Psoas muscle (tissue), 8 donors: ENCODE results near the gene IPO9. TPM values are rescaled to one million over a fixed set of nuclear protein-coding genes. Genes with fewer than 3 reads are reported as not detected.

ENCODE experiments used
- ATAC-seq, 4 donors: fragments of 200-7000 bp; cut with Tn5 transposase; one replicate each; pipeline ENCODE4 v1.9.1; 2020; ENCODE audit warnings: moderate library complexity in 3 of 4, mild to moderate bottlenecking in 2 of 4
- DNase-seq, 2 donors: peaks; one replicate each; pipeline ENCODE4 v3.0.0-alpha.2; 2020
- H3K27ac ChIP-seq: fragments of 200-600 bp; one replicate; pipeline ENCODE4 v1.8.0; 2022
- H3K27me3 ChIP-seq, 3 donors: fragments of 200-600 bp in 1 of 3; one replicate each; pipeline versions ENCODE4 v1.6.1 to v1.8.0; 2013 to 2022; ENCODE audit warnings: low read length in 2 of 3, mild to moderate bottlenecking in 2 of 3, moderate library complexity in 1 of 3; ENCODE audit not compliant: insufficient read depth in 3 of 3
- H3K36me3 ChIP-seq, 2 donors: fragments of 200-600 bp in 1 of 2; one replicate each; pipeline versions ENCODE4 v1.6.1 to v1.8.0; 2013 to 2022; ENCODE audit warnings: low read depth in 1 of 2, mild to moderate bottlenecking in 1 of 2, moderate library complexity in 1 of 2; ENCODE audit not compliant: insufficient read depth in 1 of 2
- H3K4me1 ChIP-seq: fragments of 200-600 bp; one replicate; pipeline ENCODE4 v1.8.0; 2022
- H3K4me3 ChIP-seq: fragments of 200-600 bp; one replicate; pipeline ENCODE4 v1.8.0; 2022; ENCODE audit warnings: mild to moderate bottlenecking
- H3K9me3 ChIP-seq: fragments of 200-600 bp; one replicate; pipeline ENCODE4 v1.8.0; 2022
- WGBS, 3 donors: extraction: QIAGEN DNeasy Blood & Tissue Kit; methylation state at CpG; one replicate each; pipeline versions ENCODE4 v1.1.6 to v1.1.7; 2013; 5-methylcytosine and 5-hydroxymethylcytosine counted together
- intact Hi-C, 2 donors: fragments of 100-400 bp; cut with DNase I; formaldehyde crosslinking; loops; one replicate each; pipeline versions ENCODE4 v1.11.0 to v1.14.2; 2022
- polyA plus RNA-seq, 3 donors: library from polyadenylated mRNA; stranded (reverse); fragments of 200-250 nt; gene quantifications; one replicate each; pipeline ENCODE4 v1.2.3, GENCODE V29; 2013
- total RNA-seq, 4 donors: library from RNA; stranded (reverse); fragmentation: NEBNext Ultra II Directional in 2 of 4; extraction: Animal tissue kit (Norgen Biotek cat#: 25700) in 2 of 4; gene quantifications; one replicate each; pipeline versions ENCODE4 v1.2.1 to v1.2.4, GENCODE V29; 2021 to 2023
- TF ChIP-seq, protein P1 (sequence below): fragments of 200-600 bp; IDR thresholded peaks from one replicate; pipeline ENCODE4 v1.8.0; 2022; ENCODE audit warnings: antibody characterized with exemption
- donor health status: healthy with polysubstance abuse.
- donor health status: DM: no; HTN: no; CAD: no; lungs with moderate emphysema.
- donor health status: Bipolar disorder and iron deficiency.
- donor health status: healthy.
- donor health status: DM: yes; HTN: yes; CAD: no.
- donor health status: DM: no; HTN: no; CAD: no.
- donor health status: DM: no; HTN: no; CAD: no.
- donor health status: DM: yes; HTN: yes; CAD: no.

The IPO9 gene
- total and polyA plus RNA-seq, 7 donors: 6.6 to 26.9 (median 20.1) TPM

- 54 to 64% (median 60%) methylated on average over 2 of the region's 2 CpGs for WGBS, 3 donors
- H3K27me3 ChIP-seq: no peaks in the 10 kb centered on the region
- H3K4me1 ChIP-seq: peaks cover 3% of the 10 kb centered on the region
- intact Hi-C loops: no loop called here
- no peak overlapping the region for H3K4me3 ChIP-seq
- DNase-seq (no peak), ATAC-seq (no peak)
- no peak overlapping the region for H3K27ac ChIP-seq
- TF ChIP-seq, protein P1, sequence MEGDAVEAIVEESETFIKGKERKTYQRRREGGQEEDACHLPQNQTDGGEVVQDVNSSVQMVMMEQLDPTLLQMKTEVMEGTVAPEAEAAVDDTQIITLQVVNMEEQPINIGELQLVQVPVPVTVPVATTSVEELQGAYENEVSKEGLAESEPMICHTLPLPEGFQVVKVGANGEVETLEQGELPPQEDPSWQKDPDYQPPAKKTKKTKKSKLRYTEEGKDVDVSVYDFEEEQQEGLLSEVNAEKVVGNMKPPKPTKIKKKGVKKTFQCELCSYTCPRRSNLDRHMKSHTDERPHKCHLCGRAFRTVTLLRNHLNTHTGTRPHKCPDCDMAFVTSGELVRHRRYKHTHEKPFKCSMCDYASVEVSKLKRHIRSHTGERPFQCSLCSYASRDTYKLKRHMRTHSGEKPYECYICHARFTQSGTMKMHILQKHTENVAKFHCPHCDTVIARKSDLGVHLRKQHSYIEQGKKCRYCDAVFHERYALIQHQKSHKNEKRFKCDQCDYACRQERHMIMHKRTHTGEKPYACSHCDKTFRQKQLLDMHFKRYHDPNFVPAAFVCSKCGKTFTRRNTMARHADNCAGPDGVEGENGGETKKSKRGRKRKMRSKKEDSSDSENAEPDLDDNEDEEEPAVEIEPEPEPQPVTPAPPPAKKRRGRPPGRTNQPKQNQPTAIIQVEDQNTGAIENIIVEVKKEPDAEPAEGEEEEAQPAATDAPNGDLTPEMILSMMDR: no peak
- H3K9me3 ChIP-seq: no peaks in the 10 kb centered on the region
- peaks cover 0 to 41% of the 10 kb centered on the region in 2 donors for H3K36me3 ChIP-seq
Observed at GRCh38 chr1:201820413-201820812, 8.5 kb upstream of the IPO9 start.

GRCh38 chr1:201825245-201825644, 3.7 kb upstream of the IPO9 start:
- H3K27me3 ChIP-seq: no peaks in the 10 kb centered on the region
- H3K9me3 ChIP-seq: no peaks in the 10 kb centered on the region
- TF ChIP-seq, protein P1: no peak
- DNase-seq (no peak), ATAC-seq (no peak)
- intact Hi-C loops: no loop called here
- H3K27ac ChIP-seq: no peak overlapping the region
- H3K36me3 ChIP-seq: peaks cover 0 to 6% of the 10 kb centered on the region in 2 donors
- H3K4me1 ChIP-seq: peaks cover 18% of the 10 kb centered on the region
- H3K4me3 ChIP-seq: no peak overlapping the region
- WGBS, 3 donors: 49 to 70% (median 55%) methylated on average over 3 of the region's 3 CpGs

- Histone ChIP-seq H3K27ac (no peak overlapping the region), H3K4me1 (peaks cover 31% of the 10 kb centered on the region), H3K9me3 (no peaks in the 10 kb centered on the region), H3K36me3 (peaks cover 0 to 4% of the 10 kb centered on the region in 2 donors), H3K27me3 (no peaks in the 10 kb centered on the region), H3K4me3 (no peak overlapping the region)
- TF ChIP-seq, protein P1: no peak
- DNase-seq (no peak), ATAC-seq (peak in 2 of 4 donors; percentile 18 to 23)
- 51 to 60% (median 51%) methylated on average over 4 of the region's 4 CpGs for WGBS, 3 donors
- intact Hi-C loops: no loop called here
Observed at GRCh38 chr1:201826830-201827229, 2.1 kb upstream of the IPO9 start.

- Histone ChIP-seq H3K9me3 (no peaks in the 10 kb centered on the region), H3K27ac (no peak overlapping the region), H3K36me3 (peaks cover 0 to 4% of the 10 kb centered on the region in 2 donors), H3K27me3 (no peaks in the 10 kb centered on the region), H3K4me1 (peaks cover 37% of the 10 kb centered on the region), H3K4me3 (no peak overlapping the region)
- DNase-seq (no peak), ATAC-seq (no peak)
- 75 to 88% (median 76%) methylated on average over 8 of the region's 8 CpGs for WGBS, 3 donors
- TF ChIP-seq, protein P1: no peak
- intact Hi-C loops: no loop called here
Observed at GRCh38 chr1:201827321-201828216, 1.4 kb upstream of the IPO9 start.
